EL (cell line): ENCODE data around the gene PGA3.
"Not testable (repeated sequence)": the region's sequence is repeated elsewhere in the genome, so short reads cannot be mapped to it uniquely, and the experiment has no call there.

Experiments
- DNase-seq: peaks from one replicate; pipeline ENCODE4 v3.0.0-alpha.2; 2016

The PGA3 gene

DNA sequence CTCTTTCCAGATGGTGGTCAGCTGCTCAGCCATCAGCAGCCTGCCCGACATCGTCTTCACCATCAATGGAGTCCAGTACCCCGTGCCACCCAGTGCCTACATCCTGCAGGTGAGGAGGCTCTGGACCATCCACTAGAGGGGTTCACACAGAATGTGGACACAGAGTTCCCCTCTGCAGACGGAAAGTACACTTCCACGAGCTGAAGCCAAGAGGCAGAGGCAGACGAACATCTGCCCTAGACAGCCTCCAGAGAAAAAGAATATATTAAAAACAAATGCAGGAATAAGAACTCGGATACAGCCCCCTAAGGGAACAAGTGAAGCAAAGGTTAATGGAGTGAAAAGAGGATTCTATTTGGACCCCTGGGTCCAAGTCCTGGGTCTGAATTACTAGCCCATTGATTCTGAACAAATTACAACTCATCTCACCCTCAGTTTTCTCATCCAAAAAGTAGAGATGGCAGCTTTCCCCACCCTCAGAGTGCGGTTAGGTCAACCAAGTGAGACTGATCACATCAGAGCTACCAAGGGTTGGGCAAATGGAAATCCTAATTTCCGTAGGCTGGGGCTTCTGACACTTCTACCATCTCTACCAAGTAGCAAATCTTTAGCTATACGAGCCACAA lies 8.1 kb downstream of the PGA3 start:
- DNase-seq, result not testable (repeated sequence)

GRCh38 chr11:61212202-61212601 lies 8.9 kb downstream of the PGA3 start:
- DNase-seq, result not testable (repeated sequence)

DNA sequence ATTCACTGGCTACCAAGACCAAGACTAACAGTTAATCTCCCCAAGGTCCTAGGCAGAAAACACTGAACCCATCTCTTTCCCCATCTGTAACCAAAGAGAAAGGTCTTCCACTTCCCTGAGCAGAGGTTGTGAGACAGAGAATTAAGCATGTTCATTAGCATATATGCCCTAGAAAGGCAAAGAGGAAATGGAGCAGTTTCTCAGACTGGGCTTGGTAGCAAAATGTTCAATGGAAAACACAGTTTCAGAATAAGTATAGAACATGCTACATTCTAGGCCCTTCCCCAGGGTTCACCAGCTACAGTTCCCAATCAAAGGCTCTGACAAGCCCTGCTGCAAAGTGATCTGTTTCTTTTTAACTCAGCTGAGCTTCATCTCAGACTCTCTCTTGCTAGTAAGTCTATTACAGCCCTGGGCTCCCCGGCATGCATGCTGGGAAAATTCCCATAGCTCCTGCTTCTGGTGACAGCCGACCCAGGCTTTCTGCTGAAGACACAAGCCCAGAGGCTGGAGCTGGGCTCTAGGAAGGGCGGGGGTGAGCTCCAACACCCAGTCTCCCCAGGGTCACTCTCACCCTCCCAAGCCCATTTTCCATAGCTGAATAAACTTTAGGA lies 10.5 kb downstream of the PGA3 start:
- DNase-seq, result not testable (repeated sequence)

GRCh38 chr11:61218306-61218705 lies 15.0 kb downstream of the PGA3 start:
- DNase-seq, result not testable (repeated sequence)

DNA sequence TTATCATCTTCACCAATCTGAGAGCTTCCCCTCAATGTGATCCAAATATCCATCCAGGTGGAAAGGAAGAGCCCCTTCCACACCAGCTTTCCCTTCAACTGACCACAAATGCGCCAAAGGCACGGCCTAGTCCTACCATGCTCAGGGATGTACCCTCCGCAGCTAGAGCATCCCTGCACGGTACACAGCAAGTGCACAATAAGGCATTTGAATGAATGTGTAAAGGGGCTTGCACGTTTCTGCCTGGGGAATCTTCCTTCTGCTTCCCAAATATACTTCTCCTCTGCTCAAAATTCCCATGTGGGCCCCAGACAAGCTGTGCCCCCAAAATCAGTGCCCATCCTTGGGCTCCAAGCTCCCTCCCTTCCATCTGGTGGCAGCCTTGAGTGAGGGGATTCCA lies 15.7 kb downstream of the PGA3 start:
- DNase-seq, result not testable (repeated sequence)

DNA sequence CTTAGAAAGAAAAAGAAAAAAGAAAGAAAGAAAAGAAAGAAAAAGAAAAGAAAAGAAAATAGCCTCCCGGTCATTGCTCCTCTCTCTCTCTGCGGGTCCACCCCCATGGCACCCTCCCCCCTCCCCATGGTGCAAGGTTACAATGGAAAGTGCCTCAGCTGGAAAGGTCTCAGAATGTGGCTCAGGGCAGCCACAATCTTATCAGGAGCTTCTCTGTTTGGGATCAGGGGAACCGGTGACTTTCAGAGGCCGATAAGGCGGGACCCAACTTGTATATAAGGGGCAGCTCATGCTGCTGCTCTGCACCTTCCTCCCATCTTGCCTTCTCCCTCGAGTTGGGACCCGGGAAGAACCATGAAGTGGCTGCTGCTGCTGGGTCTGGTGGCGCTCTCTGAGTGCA lies 18.7 kb downstream of the PGA3 start, which contains the start of gene PGA4:
Gene PGA4 (plus strand): TSS at position 301 of the 400 bp plus-strand sequence. CDS start 54 bp downstream, at position 355.
- not testable (repeated sequence) for DNase-seq

DNA sequence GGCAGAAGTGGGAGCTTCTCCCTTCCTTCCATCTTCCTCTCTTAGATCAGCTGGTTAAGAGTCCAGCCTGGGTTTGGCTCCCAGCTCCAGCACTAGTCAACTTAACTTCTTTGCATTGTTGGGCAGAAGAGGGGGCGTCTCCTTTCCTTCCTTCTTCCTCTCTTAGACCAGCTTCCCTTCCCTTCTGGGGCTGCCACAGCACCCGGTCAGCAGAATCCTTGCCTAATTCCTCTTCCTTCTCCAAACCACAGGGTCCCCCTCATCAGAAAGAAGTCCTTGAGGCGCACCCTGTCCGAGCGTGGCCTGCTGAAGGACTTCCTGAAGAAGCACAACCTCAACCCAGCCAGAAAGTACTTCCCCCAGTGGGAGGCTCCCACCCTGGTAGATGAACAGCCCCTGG lies 19.4 kb downstream of the PGA3 start:
- not testable (repeated sequence) for DNase-seq

DNA sequence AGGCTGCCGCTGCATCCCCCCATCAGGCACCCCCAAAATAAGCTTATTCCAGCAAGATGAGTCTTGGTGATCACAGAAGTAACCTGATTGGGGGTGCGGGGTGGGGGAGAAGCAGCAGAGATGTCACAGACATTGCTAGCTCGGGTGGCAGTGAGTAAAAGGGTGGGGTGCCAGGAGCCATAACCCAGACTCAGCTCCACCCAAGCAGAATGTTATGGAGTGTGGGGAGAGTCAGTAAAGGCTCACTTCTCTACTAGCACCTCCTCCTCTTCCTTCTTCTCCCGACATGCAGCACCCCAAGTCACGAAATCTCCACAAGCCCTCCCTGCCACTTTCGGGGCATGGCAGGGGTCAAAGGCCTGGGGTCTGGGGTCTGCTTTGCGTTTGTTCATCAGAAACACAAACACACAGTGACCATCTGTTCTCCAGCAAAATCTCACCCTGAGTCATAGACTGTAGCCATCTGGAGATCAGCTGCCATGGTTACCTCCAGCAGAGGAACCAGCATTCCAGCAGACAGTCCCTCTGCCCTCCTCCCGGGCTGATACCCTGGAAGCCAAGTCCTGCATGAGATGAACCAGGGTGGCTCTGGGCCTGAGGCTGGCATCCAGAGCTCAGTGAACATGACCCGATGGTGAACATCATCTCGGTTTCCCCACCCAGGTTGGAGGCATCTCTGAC lies 23.3 kb downstream of the PGA3 start:
- not testable (repeated sequence) for DNase-seq

DNA sequence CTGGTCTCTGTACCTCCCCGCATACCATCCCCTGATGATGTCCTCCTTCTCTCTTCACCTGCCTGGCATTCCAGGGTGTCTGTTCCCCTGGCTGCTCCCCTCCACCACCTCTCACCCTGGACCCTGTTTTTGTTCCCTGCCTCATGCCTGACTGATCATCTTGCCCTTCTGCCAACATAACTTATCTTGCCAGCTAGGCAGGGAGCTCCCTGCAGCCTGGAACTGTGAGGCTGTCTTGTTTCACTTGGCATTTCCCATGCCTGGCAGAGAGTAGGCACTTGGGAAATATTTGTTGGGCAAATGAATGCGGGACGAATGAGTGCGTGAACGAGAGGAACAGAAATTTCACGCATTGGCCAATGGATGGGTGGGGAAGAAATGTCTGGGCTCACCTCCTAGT lies 26.1 kb downstream of the PGA3 start:
- DNase-seq, result not testable (repeated sequence)

- not testable (repeated sequence) for DNase-seq
Measured at GRCh38 chr11:61231033-61231432, 27.7 kb downstream of the PGA3 start.

DNA sequence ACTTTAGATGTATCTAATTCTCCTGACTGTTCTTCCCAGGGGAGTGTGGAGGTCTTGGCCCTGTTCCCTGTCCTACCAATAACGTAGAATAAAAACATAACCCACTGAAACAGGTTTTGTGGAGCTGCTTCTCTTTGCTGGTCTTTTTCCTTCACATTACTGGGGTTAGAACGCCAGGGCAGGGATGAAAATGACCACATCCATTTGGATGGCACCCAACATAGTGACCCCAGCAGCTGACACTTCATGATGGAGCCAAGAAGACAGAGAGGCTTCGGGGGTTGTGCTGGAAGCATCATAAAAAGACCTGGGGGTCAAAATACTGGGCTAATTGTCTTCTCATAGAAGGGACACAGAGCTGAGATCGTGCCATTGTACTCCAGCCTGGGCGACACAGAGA lies 28.3 kb downstream of the PGA3 start:
- DNase-seq, result not testable (repeated sequence)

DNA sequence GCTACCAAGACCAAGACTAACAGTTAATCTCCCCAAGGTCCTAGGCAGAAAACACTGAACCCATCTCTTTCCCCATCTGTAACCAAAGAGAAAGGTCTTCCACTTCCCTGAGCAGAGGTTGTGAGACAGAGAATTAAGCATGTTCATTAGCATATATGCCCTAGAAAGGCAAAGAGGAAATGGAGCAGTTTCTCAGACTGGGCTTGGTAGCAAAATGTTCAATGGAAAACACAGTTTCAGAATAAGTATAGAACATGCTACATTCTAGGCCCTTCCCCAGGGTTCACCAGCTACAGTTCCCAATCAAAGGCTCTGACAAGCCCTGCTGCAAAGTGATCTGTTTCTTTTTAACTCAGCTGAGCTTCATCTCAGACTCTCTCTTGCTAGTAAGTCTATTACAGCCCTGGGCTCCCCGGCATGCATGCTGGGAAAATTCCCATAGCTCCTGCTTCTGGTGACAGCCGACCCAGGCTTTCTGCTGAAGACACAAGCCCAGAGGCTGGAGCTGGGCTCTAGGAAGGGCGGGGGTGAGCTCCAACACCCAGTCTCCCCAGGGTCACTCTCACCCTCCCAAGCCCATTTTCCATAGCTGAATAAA lies 29.3 kb downstream of the PGA3 start:
- DNase-seq, result not testable (repeated sequence)

DNA sequence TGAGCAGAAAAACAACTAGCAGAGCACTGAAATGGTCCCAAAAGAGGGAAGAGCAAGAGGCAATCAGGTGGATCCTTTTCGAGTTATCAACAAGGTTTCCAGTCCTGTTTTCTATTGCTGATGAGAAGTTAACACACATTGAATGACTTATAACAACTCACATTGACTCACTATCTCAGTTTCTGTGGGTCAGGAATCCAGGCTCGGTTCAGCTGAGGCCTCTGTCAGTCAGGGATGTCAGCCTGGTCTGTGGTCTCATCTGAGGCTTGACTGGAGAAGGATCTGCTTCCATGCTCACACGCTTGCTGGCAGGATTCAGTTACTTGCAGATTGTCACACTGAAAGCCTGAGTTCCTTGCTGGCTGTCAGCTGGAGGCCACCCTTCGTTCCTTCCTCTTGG lies 33.8 kb downstream of the PGA3 start:
- DNase-seq, result not testable (repeated sequence)

- not testable (repeated sequence) for DNase-seq
Measured at GRCh38 chr11:61240288-61240687, 37.0 kb downstream of the PGA3 start.

GRCh38 chr11:61240875-61241274 lies 37.6 kb downstream of the PGA3 start, which contains the start of gene PGA5:
PGA5 (plus strand) TSS chr11:61241175; CDS start chr11:61241227, 52 bp downstream.
- DNase-seq, result not testable (repeated sequence)

- not testable (repeated sequence) for DNase-seq
Measured at GRCh38 chr11:61241526-61241925, 38.2 kb downstream of the PGA3 start.

- DNase-seq, result not testable (repeated sequence)
Measured at GRCh38 chr11:61245284-61245964, 42.1 kb downstream of the PGA3 start.

DNA sequence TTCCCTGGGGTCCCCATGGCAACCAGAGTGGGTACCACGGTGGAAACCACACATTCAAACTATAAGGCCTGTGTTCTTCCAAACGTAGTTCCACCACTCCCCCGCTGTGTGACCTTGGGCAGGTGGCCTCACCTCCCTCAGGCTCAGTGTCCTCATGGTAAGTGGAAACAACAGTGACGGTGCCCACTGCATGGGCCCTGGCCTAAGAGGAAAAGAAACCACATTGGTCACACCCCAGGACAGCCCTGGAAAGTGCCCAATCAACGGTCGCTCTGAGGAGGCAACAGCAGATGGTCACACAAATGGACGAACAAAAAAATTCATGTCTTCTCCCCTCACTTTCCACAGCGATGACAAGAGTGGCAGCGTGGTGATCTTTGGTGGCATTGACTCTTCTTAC lies 44.8 kb downstream of the PGA3 start:
- not testable (repeated sequence) for DNase-seq

GRCh38 chr11:61249201-61249600 lies 45.9 kb downstream of the PGA3 start:
- not testable (repeated sequence) for DNase-seq

DNA sequence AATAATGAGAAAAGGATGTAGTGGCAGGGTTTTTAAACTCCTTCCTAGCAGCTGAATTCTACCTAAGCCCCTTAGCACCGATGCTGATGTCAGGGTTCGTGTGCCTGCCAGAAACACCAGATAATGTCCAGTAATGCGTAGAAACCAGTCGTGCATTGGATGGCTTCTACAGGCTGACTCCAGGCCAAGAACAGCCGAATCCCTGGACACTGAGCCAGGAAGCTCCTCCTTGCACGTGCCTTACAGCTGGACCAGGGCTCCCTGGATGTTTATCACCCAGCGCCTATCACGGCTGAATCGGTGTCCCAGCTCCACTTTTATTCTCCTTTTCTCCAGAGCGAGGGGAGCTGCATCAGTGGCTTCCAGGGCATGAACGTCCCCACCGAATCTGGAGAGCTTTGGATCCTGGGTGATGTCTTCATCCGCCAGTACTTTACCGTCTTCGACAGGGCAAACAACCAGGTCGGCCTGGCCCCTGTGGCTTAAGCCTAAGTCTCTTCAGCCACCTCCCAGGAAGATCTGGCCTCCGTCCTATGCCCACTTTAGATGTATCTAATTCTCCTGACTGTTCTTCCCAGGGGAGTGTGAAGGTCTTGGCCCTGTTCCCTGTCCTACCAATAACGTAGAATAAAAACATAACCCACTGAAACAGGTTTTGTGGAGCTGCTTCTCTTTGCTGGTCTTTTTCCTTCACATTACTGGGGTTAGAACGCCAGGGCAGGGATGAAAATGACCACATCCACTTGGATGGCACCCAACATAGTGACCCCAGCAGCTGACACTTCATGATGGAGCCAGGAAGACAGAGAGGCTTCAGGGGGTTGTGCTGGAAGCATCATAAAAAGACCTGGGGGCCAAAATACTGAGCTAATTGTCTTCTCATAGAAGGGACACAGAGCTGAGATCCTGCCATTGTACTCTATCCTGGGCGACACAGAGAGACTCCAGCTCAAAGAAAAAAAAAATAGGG lies 47.8 kb downstream of the PGA3 start:
- DNase-seq, result not testable (repeated sequence)

DNA sequence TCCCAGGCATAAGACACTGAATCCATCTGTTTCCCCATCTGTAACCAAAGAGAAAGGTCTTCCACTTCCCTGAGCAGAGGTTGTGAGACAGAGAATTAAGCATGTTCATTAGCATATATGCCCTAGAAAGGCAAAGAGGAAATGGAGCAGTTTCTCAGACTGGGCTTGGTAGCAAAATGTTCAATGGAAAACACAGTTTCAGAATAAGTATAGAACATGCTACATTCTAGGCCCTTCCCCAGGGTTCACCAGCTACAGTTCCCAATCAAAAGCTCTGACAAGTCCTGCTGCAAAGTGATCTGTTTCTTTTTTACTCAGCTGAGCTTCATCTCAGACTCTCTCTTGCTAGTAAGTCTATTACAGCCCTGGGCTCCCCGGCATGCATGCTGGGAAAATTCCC lies 49.0 kb downstream of the PGA3 start:
- DNase-seq, result not testable (repeated sequence)
